Germinal center (tissue), 1 donor: Measurements from ENCODE around the gene NAV3.
"Not testable (repeated sequence)": the region's sequence is repeated elsewhere in the genome, so short reads cannot be mapped to it uniquely, and the experiment has no call there.

Source experiments
- DNase-seq: peaks from one replicate; pipeline ENCODE4 v3.0.0; 2012; ENCODE audit warnings: mixed read lengths, low spot score

NAV3 gene

GRCh38 chr12:78038986-78039385, 208.3 kb downstream of the NAV3 start:
- no peak for DNase-seq

GRCh38 chr12:78040111-78040510, 209.4 kb downstream of the NAV3 start:
- DNase-seq: no peak

DNA sequence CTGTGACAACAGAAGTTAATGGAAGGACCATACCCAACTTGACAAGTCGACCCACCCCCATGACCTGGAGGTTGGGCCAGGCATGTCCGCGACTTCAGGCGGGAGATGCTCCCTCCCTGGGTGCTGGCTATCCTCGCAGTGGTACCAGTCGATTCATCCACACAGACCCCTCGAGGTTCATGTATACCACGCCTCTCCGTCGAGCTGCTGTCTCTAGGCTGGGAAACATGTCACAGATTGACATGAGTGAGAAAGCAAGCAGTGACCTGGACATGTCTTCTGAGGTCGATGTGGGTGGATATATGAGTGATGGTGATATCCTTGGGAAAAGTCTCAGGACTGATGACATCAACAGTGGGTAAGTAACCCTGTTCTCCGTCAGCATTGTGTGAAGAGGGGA, 220.1 kb downstream of the NAV3 start:
- DNase-seq: no peak

GRCh38 chr12:78055545-78055944, 224.9 kb downstream of the NAV3 start:
- DNase-seq: no peak

GRCh38 chr12:78057075-78057474, 226.4 kb downstream of the NAV3 start:
- DNase-seq: no peak

GRCh38 chr12:78060186-78060585, 229.5 kb downstream of the NAV3 start:
- no peak for DNase-seq

- DNase-seq: no peak
Observed at GRCh38 chr12:78062786-78063185, 232.1 kb downstream of the NAV3 start.

- DNase-seq: no peak
Observed at GRCh38 chr12:78081590-78082314, 251.1 kb downstream of the NAV3 start.

DNA sequence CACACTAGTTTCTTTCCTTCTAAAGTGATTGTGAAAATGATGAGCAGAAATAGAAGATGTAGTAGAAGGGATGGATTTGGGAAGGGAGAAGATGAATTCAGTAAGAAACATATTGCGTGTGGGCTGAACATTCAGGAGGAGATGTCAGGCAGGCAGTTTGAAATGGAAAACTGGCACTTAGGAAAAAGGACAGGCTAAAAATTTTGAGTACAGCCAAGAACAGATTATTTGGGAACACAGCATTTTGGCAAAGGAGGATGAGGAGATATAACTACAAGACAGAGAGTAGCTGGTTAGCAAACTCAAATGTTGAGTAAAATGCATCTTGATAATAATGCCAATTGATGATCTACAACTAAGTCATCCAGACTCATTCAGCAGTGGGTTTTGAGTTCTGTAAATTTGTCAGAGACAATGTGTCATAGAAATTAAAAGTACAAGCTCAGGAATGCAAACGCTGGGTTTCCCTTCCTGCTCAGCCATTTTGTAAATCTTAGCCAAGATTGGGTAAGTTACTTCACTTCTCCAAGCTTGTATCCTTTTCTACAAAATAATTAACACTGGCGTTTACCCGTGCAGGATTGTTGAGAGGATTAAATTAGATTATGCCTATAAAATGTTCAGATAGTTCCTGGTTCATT, 255.0 kb downstream of the NAV3 start:
- DNase-seq: no peak

- no peak for DNase-seq
Observed at GRCh38 chr12:78086553-78087362, 256.1 kb downstream of the NAV3 start.

DNA sequence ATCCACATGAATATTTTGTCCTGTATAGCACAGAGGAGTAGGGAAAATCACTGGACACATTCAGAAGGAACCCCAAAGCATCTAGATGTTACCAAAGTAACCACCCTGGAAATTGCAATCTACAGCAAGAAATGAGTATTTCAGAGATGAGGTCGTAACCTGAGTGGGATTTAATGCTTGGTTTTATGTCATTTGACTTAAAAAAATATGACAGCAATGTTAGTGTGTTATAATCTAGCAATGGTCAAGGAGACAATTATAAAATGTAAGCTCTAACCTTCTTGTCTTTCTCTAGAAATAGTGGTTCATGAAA, 256.6 kb downstream of the NAV3 start:
- DNase-seq: no peak

- DNase-seq: no peak
Observed at GRCh38 chr12:78088391-78088832, 257.7 kb downstream of the NAV3 start.

GRCh38 chr12:78090266-78090665, 259.6 kb downstream of the NAV3 start:
- DNase-seq: no peak

GRCh38 chr12:78095623-78096022, 264.9 kb downstream of the NAV3 start:
- no peak for DNase-seq

DNA sequence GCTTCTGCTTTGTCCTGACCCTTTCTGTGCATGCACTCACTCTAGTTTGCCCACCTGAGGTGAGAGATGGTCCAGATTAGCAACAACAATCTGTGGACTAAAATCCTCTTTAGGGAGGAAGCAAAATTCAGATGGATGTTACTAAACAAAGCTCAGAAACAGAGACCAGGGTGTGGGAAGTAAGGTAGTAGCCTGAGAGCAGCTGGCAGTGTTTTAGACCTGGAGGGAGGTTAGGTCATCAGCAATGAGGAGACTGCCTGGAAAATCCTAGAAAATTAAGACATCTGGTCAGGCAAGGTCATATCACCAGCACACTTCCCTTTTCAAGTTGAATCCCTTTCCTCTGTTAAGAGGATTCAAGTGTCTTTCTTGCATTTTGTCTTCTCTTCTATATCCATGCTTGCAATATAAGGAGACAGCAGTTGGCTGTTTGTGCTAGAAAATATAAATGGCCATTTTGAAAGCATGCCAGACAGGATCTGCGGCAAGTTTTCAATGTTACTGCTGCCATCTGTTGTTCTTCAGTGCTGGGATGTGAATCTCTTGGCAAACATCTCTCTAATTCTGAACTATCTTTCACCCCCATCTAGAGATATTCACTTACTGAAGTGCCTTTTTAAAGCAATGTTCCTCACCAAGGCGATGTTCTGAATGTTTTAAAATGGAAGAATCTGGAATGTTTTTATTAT, 266.4 kb downstream of the NAV3 start:
- no peak for DNase-seq

- DNase-seq: no peak
Observed at GRCh38 chr12:78099806-78100205, 269.1 kb downstream of the NAV3 start.

DNA sequence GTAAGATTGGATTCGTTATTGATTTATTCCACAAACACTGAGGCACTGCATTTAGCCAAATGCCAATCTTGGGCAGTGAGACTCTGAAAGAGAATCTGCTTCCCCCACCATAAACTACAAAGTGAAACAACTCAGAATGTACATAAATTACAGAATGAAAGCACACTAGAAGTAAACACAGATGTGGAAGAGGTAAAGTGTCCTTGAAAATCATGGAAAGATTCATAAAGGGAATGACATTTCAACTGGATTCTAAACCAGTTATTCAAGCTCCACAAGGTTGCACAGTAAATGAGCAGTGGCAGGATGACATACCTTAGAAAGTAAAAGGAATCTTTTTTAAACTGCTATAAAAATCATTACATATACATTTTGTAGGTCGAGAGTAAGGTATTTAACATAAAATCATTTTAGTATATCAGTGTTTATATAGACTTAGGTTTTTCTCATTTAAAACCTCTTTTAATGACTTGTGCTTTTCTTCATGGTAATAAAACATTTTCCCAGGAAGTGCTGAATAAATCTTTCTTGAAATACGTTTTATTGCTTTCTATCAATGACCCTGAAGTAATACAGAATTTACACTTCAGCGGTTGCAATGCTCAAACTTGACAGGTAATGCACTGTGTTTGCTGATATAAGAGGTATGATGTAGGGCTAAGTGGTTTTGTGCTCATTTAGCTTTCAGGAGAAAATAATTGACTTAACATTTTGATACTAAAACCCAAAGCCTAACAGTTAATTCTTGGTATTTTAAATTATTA, 270.6 kb downstream of the NAV3 start:
- DNase-seq: no peak

- no peak for DNase-seq
Observed at GRCh38 chr12:78101946-78102635, 271.4 kb downstream of the NAV3 start.

GRCh38 chr12:78102801-78103200, 272.1 kb downstream of the NAV3 start:
- not testable (repeated sequence) for DNase-seq

- DNase-seq: no peak
Observed at GRCh38 chr12:78115889-78116288, 285.2 kb downstream of the NAV3 start.

- DNase-seq: no peak
Observed at GRCh38 chr12:78118036-78118435, 287.3 kb downstream of the NAV3 start.
